HEK293 (cell line): ENCODE data around the gene SLPI.

ENCODE experiments used
- CTCF ChIA-PET: fragments of 350-600 bp; formaldehyde crosslinking; extraction: SDS; loops from one replicate; lab custom pipeline; 2021; ENCODE audit warnings: antibody characterized with exemption; lab: Yijun Ruan, JAX
- POLR2A ChIA-PET: fragments of 300-600 bp; formaldehyde crosslinking; extraction: SDS; loops from one replicate; lab custom pipeline; 2020; ENCODE audit warnings: antibody characterized with exemption, inconsistent platforms; lab: Yijun Ruan, JAX
- H3K27ac ChIP-seq: fragments of 200-500 bp; sonication (Bioruptor generic); 2 replicates; pipeline ENCODE4 v1.5.1; 2014; ENCODE audit warnings: low read depth, low read length, control low read depth, inconsistent platforms; ENCODE audit errors: extremely low read depth
- H3K36me3 ChIP-seq, 2 experiments: fragments of 200-500 bp in 1 of 2; sonication (Bioruptor generic) in 1 of 2; 1 replicate in 1 of 2; 2 replicates in 1 of 2; pipeline ENCODE4 v1.5.1; 2014 to 2017; ENCODE audit warnings: inconsistent platforms in 2 of 2, low read length in 2 of 2; ENCODE audit not compliant: control insufficient read depth in 2 of 2, insufficient read depth in 1 of 2
- H3K4me1 ChIP-seq: fragments of 200-500 bp; sonication (Bioruptor generic); 2 replicates; pipeline ENCODE4 v1.5.1; 2014; ENCODE audit warnings: mild to moderate bottlenecking, low read length, inconsistent platforms; ENCODE audit not compliant: control insufficient read depth, insufficient read depth
- H3K4me3 ChIP-seq: 2 replicates; pipeline ENCODE4 v1.5.1; 2011; ENCODE audit warnings: low read depth, mild to moderate bottlenecking, control low read depth, low read length, moderate library complexity
- H3K9me3 ChIP-seq: fragments of 200-500 bp; sonication (Bioruptor generic); 2 replicates; pipeline ENCODE4 v1.5.1; 2014; ENCODE audit warnings: low read depth, low read length, inconsistent platforms; ENCODE audit not compliant: control insufficient read depth, insufficient read depth
- HOXA7 ChIP-seq: sonication (generic); formaldehyde crosslinking; IDR thresholded peaks from 2 replicates; pipeline ENCODE4 v1.8.1; 2022; ENCODE audit warnings: missing genetic modification reagents, borderline replicate concordance
- KLF7 ChIP-seq: fragments of 450-650 bp; formaldehyde crosslinking; IDR thresholded peaks from 2 replicates; pipeline ENCODE4 v1.5.1; 2016; ENCODE audit warnings: missing biosample characterization, missing genetic modification characterization, borderline replicate concordance
- KLF8 ChIP-seq: fragments of 450-650 bp; formaldehyde crosslinking; IDR thresholded peaks from 2 replicates; pipeline ENCODE4 v1.5.1; 2016; ENCODE audit warnings: missing biosample characterization, missing genetic modification characterization
- MEIS1 ChIP-seq: sonication (generic); formaldehyde crosslinking; IDR thresholded peaks from 2 replicates; pipeline ENCODE4 v1.8.1; 2022; ENCODE audit warnings: missing genetic modification reagents, mild to moderate bottlenecking, borderline replicate concordance
- MYNN ChIP-seq: fragments of 450-650 bp; formaldehyde crosslinking; IDR thresholded peaks from 2 replicates; pipeline ENCODE4 v1.5.1; 2016; ENCODE audit warnings: missing biosample characterization, missing genetic modification characterization, borderline replicate concordance
- OVOL3 ChIP-seq: fragments of 450-650 bp; formaldehyde crosslinking; IDR thresholded peaks from 2 replicates; pipeline ENCODE4 v1.5.1; 2016; ENCODE audit warnings: missing biosample characterization, missing genetic modification characterization
- SCRT1 ChIP-seq: fragments of 450-650 bp; formaldehyde crosslinking; IDR thresholded peaks from 2 replicates; pipeline ENCODE4 v1.5.1; 2016; ENCODE audit warnings: missing biosample characterization, missing genetic modification characterization, borderline replicate concordance
- ZIC2 ChIP-seq: fragments of 450-650 bp; formaldehyde crosslinking; IDR thresholded peaks from 2 replicates; pipeline ENCODE4 v1.5.1; 2016; ENCODE audit warnings: missing biosample characterization, missing genetic modification characterization
- ZNF155 ChIP-seq: fragments of 450-650 bp; formaldehyde crosslinking; IDR thresholded peaks from 2 replicates; pipeline ENCODE4 v1.5.1; 2016; ENCODE audit warnings: missing biosample characterization, missing genetic modification characterization
- ZNF184 ChIP-seq: fragments of 450-650 bp; IDR thresholded peaks from 2 replicates; pipeline ENCODE4 v1.5.1; 2018; ENCODE audit warnings: missing biosample characterization, mild to moderate bottlenecking, missing genetic modification characterization
- ZNF26 ChIP-seq: fragments of 450-650 bp; formaldehyde crosslinking; IDR thresholded peaks from 2 replicates; pipeline ENCODE4 v1.5.1; 2016; ENCODE audit warnings: missing biosample characterization, missing genetic modification characterization
- ZNF354C ChIP-seq: fragments of 450-650 bp; formaldehyde crosslinking; IDR thresholded peaks from 2 replicates; pipeline ENCODE4 v1.5.1; 2016; ENCODE audit warnings: missing biosample characterization, missing genetic modification characterization, low read depth, borderline replicate concordance
- ZNF416 ChIP-seq: fragments of 450-650 bp; formaldehyde crosslinking; IDR thresholded peaks from 2 replicates; pipeline ENCODE4 v1.5.1; 2016; ENCODE audit warnings: missing biosample characterization, missing genetic modification characterization
- ZNF449 ChIP-seq: fragments of 450-650 bp; formaldehyde crosslinking; IDR thresholded peaks from 2 replicates; pipeline ENCODE4 v1.5.1; 2017; ENCODE audit warnings: missing biosample characterization, mild to moderate bottlenecking, missing genetic modification characterization, moderate library complexity
- ZNF558 ChIP-seq: fragments of 450-650 bp; formaldehyde crosslinking; IDR thresholded peaks from 2 replicates; pipeline ENCODE4 v1.5.1; 2016; ENCODE audit warnings: missing biosample characterization, missing genetic modification characterization
- ZNF580 ChIP-seq: fragments of 450-650 bp; formaldehyde crosslinking; IDR thresholded peaks from 2 replicates; pipeline ENCODE4 v1.5.1; 2016; ENCODE audit warnings: missing biosample characterization, missing genetic modification characterization
- ZNF654 ChIP-seq: fragments of 450-650 bp; formaldehyde crosslinking; IDR thresholded peaks from 2 replicates; pipeline ENCODE4 v1.5.1; 2016; ENCODE audit warnings: low read depth, missing biosample characterization, missing genetic modification characterization
- ZNF692 ChIP-seq: fragments of 450-650 bp; formaldehyde crosslinking; IDR thresholded peaks from 2 replicates; pipeline ENCODE4 v1.5.1; 2016; ENCODE audit warnings: missing biosample characterization, missing genetic modification characterization
- ZNF747 ChIP-seq: fragments of 450-650 bp; formaldehyde crosslinking; IDR thresholded peaks from 2 replicates; pipeline ENCODE4 v1.5.1; 2016; ENCODE audit warnings: missing biosample characterization, missing genetic modification characterization
- ZNF792 ChIP-seq: fragments of 450-650 bp; formaldehyde crosslinking; IDR thresholded peaks from 2 replicates; pipeline ENCODE4 v1.5.1; 2016; ENCODE audit warnings: missing biosample characterization, missing genetic modification characterization
- ZSCAN23 ChIP-seq: fragments of 450-650 bp; formaldehyde crosslinking; IDR thresholded peaks from 2 replicates; pipeline ENCODE4 v1.5.1; 2016; ENCODE audit warnings: missing biosample characterization, missing genetic modification characterization
- TF ChIP-seq, protein P1 (sequence below): fragments of 450-650 bp; formaldehyde crosslinking; IDR thresholded peaks from 2 replicates; pipeline ENCODE4 v1.5.1; 2016; ENCODE audit warnings: missing biosample characterization, missing genetic modification characterization, low read depth
- TF ChIP-seq, protein P2 (sequence below): fragments of 450-650 bp; formaldehyde crosslinking; IDR thresholded peaks from 2 replicates; pipeline ENCODE4 v1.5.1; 2016; ENCODE audit warnings: missing biosample characterization, missing genetic modification characterization

SLPI gene

DNA sequence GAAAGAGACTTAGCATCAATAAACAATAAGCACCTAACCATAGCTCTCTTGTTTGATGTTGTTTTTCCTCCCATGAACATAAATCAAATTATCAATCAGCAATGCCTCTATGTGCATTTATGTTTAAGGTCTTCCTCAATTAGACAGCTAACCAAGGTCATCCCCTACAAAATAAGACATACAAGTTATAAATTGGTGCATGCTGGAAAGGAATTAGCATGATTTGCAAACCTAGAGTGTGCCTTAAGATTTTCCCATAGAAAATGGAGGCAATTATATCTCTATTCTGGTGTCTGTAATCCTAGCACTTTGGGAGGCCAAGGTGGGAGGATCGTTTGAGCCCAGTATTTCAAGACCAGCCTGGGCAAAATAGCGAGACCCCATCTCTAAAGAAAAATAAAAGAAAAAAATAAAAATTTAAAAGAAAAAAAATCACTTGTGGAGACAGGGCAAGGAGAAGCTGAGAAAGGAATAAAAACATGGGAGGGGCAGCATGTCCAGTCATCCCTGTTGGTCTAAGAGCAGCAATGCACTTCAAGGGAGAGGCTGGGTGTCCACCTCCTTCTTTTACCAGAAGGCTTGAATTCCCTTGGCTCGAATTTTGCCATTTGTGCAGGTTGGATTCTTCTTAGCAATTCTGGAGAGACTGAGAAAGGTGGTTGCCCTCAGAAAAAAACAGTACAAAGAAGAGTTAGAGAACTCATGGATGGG, 9.3 kb upstream of the SLPI start:
- ChIA-PET CTCF (interaction anchor here (0.6 to 0.9 kb wide), 2 partner anchors 30 to 1027 kb away, joined by 3 to 6 read pairs; no protein-coding TSS in a partner anchor), POLR2A (no interaction called here)
- TF ChIP-seq ZNF184 (tag by site-specific recombination) = no peak
- TF ChIP-seq ZNF654 (tag by site-specific recombination) = no peak
- TF ChIP-seq, protein P1, sequence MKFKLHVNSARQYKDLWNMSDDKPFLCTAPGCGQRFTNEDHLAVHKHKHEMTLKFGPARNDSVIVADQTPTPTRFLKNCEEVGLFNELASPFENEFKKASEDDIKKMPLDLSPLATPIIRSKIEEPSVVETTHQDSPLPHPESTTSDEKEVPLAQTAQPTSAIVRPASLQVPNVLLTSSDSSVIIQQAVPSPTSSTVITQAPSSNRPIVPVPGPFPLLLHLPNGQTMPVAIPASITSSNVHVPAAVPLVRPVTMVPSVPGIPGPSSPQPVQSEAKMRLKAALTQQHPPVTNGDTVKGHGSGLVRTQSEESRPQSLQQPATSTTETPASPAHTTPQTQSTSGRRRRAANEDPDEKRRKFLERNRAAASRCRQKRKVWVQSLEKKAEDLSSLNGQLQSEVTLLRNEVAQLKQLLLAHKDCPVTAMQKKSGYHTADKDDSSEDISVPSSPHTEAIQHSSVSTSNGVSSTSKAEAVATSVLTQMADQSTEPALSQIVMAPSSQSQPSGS (tag by site-specific recombination) = no peak
- TF ChIP-seq, protein P2, sequence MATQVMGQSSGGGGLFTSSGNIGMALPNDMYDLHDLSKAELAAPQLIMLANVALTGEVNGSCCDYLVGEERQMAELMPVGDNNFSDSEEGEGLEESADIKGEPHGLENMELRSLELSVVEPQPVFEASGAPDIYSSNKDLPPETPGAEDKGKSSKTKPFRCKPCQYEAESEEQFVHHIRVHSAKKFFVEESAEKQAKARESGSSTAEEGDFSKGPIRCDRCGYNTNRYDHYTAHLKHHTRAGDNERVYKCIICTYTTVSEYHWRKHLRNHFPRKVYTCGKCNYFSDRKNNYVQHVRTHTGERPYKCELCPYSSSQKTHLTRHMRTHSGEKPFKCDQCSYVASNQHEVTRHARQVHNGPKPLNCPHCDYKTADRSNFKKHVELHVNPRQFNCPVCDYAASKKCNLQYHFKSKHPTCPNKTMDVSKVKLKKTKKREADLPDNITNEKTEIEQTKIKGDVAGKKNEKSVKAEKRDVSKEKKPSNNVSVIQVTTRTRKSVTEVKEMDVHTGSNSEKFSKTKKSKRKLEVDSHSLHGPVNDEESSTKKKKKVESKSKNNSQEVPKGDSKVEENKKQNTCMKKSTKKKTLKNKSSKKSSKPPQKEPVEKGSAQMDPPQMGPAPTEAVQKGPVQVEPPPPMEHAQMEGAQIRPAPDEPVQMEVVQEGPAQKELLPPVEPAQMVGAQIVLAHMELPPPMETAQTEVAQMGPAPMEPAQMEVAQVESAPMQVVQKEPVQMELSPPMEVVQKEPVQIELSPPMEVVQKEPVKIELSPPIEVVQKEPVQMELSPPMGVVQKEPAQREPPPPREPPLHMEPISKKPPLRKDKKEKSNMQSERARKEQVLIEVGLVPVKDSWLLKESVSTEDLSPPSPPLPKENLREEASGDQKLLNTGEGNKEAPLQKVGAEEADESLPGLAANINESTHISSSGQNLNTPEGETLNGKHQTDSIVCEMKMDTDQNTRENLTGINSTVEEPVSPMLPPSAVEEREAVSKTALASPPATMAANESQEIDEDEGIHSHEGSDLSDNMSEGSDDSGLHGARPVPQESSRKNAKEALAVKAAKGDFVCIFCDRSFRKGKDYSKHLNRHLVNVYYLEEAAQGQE (tag by site-specific recombination) = no peak
- TF ChIP-seq ZNF792 (tag by site-specific recombination) = no peak
- TF ChIP-seq HOXA7 = no peak
- TF ChIP-seq ZNF26 (tag by site-specific recombination) = no peak
- TF ChIP-seq ZNF692 = no peak
- no peak for TF ChIP-seq ZNF416 (tag by site-specific recombination)
- TF ChIP-seq ZNF155 (tag by site-specific recombination) = no peak
- no peak for TF ChIP-seq ZNF747
- no peak for TF ChIP-seq SCRT1 (tag by site-specific recombination)
- TF ChIP-seq MEIS1 = no peak
- H3K9me3 ChIP-seq = no peaks in the 10 kb centered on the region
- no peaks in the 10 kb centered on the region for H3K36me3 ChIP-seq
- no peak overlapping the region for H3K4me3 ChIP-seq
- no peak overlapping the region for H3K27ac ChIP-seq
- no peaks in the 10 kb centered on the region for H3K4me1 ChIP-seq

DNA sequence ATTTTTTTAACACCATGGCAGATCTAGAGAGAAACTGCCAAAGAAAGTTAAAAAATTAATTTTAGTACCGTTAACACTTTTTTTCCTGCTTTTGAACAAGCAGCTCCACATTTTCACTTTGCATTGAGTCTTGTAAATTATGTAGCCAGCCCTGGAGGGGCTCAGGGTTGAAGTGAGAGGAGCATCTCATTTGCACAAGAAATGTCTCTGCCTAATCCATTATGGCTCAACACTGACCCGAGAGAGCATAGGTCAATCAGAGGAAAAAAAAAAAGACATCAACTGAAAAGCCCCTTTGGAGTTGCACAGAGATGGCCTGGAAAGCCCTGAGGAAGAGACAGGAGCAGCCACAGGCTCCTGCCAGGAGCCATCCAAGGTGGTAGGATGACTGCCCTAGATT, 4.3 kb upstream of the SLPI start:
- no peaks in the 10 kb centered on the region; the same call in 1 of the 2 replicates for H3K4me1 ChIP-seq
- ChIA-PET CTCF (interaction anchor here (0.6 kb wide), 1 partner anchor 220 kb away, joined by 3 read pairs; no protein-coding TSS in a partner anchor), POLR2A (no interaction called here)
- TF ChIP-seq SCRT1 (tag by site-specific recombination) (no peak), ZNF449 (tag by site-specific recombination) (no peak), ZIC2 (tag by site-specific recombination) (no peak), ZNF580 (no peak), ZSCAN23 (tag by site-specific recombination) (no peak), KLF7 (tag by site-specific recombination) (no peak), ZNF354C (no peak), ZNF416 (tag by site-specific recombination) (no peak), ZNF26 (tag by site-specific recombination) (no peak), OVOL3 (tag by site-specific recombination) (no peak), HOXA7 (no peak), ZNF558 (no peak), KLF8 (tag by site-specific recombination) (no peak), MYNN (tag by site-specific recombination) (no peak)

More for the DNA sequence above, 4.3 kb upstream of the SLPI start:
- Histone ChIP-seq H3K27ac (no peak overlapping the region), H3K9me3 (no peaks in the 10 kb centered on the region), H3K4me3 (no peak overlapping the region), H3K36me3 (no peaks in the 10 kb centered on the region)
